ENCODE measurements around the gene DNLZ.
A peak's percentile ranks its signal among the peaks of the same experiment; 100 is the strongest.
"Not testable (repeated sequence)": the region's sequence is repeated elsewhere in the genome, so short reads cannot be mapped to it uniquely, and the experiment has no call there.

The DNLZ gene

DNA sequence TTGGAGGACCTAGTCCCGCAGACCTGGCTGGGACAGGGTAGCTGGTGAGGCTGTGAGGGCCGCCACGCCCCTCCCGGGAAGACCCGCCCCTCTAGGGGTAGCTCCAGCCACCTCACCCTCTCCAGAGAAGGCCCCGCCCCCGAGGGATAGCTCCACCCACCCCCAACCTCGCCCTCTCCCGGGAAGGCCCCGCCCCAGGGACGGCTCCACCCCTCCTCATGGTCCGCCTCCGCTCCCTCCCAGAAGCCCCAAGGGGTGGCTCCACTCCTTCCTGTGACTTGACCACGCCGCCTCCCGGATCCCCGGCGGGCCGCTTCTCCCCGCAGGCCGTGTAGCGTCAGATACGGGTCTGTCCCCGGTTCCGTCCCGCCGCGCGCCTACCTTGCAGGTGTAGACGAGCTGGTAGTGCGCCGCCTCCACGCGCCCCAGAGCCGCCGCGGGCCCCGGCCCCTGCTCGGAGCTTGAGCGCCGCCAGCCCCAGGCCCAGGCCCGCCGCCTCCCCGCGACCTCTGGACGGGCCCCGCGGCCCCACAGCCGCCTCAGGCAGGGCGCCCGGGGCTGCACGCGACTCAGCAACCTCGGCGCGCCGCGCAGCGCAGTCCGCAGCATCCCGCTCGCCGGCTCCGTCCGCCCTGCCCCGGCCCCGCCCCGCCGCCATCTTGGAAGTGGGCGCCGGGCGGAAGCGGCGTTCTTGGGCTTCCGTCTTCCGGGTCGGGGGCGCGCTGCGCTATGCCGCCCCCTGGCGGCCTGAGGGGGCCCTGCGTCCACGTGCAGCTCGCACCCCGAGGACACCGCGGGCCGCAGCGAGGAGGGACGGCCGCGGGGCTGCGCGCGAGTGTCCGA lies at the start of gene DNLZ:
TSS of gene DNLZ (minus strand) at position 639 of the 843 bp plus-strand sequence. CDS start at position 609, 30 bp downstream.
- DNase-seq = peak; percentile 94 to 98
- TF ChIP-seq POLR2A (IDR thresholded peaks at IDR 0.05; ENCODE audit: low read length) (peak; percentile 76), GATA1 (IDR thresholded peaks at IDR 0.05; ENCODE audit: low read depth, low read length) (no peak)

DNA sequence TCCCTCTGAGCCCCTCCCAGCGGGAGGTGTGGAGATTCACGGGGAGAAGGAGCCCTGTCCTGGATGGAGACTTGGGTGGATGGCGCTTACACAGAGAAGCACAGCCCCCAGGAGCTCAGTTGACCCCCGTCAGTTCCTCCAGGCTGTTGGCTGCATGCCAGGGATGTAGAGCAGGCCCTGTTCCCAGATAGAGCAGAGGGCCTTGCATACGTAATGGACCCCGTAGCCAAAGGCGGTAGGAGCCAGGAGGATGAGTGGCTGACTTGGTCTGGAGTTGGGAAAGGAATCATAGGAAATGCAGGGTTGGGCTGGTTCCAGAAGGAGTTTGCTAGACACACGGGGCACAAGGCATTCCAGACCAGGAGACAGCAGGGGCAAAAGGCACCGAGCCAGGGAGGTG lies 49.4 kb upstream of the DNLZ start:
- no peak for TF ChIP-seq POLR2A (IDR thresholded peaks at IDR 0.05; ENCODE audit: low read length)
- no peak for TF ChIP-seq GATA1 (IDR thresholded peaks at IDR 0.05; ENCODE audit: low read depth, low read length)
- no peak for DNase-seq

DNA sequence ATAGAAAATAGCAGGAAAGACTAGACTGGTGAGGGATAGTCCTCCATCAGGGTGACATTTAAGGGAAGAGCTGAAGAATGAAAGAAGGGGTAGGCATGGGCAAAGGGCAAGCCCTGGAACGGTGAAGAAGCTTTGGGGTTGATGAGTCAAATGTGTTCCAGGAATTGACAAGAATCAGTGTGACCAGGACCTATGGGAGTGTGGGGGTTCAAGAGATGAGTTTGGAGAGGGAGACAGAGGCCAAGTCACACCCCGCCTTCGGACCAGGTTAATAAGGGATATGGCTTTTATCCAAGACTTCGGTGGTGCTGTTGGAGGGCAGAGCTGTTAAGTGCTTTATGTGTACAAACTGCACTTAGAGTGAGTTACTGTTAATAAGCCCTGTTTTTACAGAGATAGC lies 47.8 kb upstream of the DNLZ start:
- TF ChIP-seq GATA1 (IDR thresholded peaks at IDR 0.05; ENCODE audit: low read depth, low read length) = no peak
- TF ChIP-seq POLR2A (IDR thresholded peaks at IDR 0.05; ENCODE audit: low read length) = no peak
- DNase-seq = peak; percentile 36 to 58

DNA sequence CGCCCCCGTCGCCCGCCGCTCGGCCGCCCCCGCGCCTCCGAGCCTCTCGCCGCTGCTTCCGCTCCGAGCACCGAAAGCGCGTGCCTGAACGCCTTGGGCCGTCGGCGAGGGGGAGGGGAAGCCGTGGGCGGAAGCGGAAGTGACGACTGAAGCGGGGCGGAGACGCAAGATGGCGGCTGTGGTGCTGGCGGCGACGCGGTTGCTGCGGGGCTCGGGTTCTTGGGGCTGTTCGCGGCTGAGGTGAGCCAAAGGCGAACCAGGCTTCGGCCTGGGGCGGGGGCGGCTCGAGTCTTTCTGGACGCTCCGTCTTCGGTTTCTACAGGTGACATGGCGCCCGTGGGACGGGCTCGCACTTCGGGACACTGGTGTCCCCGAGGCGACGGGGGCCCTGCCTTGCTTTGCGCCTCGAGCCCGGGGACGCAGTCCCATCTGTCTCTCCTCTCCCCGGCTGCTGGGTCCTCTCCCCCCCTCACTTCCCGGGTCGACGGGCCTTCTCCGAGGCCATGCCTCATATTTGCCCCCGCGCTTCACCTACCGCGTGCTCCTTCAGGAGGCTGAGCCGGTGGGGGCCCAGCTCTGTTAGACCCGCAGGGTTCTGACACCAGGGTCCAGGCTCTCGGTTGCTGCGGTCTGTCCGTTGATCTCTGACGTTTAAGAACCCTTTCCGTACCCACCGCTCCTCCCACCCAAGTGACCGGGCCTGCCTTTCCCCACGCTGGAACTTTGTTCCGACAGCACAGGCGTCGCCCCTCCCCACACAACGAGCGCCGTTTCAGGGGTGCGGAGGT lies 47.1 kb upstream of the DNLZ start, which contains the start of the genes ENTR1 and PMPCA:
TSS of gene ENTR1 (minus strand) at position 115 of the 788 bp plus-strand sequence. CDS start 217 bp downstream, outside the sequence.
TSS of gene PMPCA (plus strand) at position 159 of the 788 bp plus-strand sequence. CDS start at position 170, 11 bp downstream.
- peak; percentile 93 to 96 for DNase-seq
- no peak for TF ChIP-seq GATA1 (IDR thresholded peaks at IDR 0.05; ENCODE audit: low read depth, low read length)
- peak; percentile 86 for TF ChIP-seq POLR2A (IDR thresholded peaks at IDR 0.05; ENCODE audit: low read length)

DNA sequence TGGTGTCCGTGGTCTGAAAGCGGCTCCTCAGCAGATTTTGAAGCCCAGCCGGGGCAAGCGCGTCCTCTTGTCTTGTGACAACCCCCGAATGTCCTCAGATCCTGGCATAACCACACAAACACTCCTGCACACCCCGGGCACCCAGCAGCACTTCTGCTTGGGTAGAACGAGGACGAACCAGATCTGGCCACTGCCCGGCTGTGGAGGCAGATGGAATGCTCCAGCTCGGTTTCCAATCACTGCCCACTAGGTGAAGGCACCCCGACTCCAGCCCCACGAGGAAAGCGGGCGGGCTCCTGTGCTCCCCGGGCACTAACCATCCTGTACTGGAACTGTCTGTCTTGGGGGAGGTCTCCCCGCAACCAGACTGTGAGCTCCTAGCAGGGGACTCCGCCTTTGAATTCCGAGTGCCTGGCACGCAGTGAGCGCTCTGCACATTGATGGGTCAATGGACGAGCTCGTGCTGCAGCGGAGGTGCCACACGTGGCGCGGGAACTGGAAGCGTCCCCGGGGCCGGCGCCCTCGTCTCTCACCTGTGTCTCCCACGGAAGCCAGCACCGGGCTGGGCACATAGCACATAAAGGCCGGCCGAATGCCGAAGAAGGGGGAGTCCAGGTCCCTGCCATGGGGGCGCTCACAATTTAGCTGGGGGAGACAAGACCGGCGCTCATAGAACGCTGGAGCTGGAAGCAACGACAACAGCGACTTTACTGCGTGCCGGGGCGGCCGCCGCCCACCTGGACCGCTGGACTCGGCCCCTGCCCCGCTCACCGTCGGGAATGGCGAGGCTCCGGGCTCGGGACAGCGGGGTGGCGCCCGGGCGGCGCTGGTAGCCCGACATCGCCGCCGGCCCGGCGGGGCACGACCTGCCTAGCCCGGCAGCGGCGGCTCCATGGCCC lies 46.3 kb upstream of the DNLZ start:
- TF ChIP-seq GATA1 (IDR thresholded peaks at IDR 0.05; ENCODE audit: low read depth, low read length) (no peak), POLR2A (IDR thresholded peaks at IDR 0.05; ENCODE audit: low read length) (no peak)
- DNase-seq = peak; percentile 54 to 62

DNA sequence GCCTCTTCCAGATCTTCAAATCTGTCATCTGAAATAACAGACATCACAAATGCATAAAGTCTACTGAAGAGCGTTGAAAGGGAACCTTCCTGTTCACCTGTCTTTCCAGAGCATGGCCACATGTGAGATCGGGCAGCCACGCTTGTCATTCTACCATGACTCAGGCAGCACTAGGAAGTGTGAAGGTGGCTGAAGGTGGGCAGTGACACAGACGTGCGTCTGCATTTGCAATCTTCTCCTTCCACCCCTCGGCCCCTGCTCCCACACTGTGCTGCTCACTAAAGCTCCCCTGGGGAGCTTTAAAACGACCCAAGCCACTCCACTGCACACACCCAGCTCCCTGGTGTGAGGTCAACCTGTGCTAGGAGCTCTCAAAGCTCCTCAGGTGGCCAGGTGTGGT lies 44.4 kb upstream of the DNLZ start:
- DNase-seq = no peak

DNA sequence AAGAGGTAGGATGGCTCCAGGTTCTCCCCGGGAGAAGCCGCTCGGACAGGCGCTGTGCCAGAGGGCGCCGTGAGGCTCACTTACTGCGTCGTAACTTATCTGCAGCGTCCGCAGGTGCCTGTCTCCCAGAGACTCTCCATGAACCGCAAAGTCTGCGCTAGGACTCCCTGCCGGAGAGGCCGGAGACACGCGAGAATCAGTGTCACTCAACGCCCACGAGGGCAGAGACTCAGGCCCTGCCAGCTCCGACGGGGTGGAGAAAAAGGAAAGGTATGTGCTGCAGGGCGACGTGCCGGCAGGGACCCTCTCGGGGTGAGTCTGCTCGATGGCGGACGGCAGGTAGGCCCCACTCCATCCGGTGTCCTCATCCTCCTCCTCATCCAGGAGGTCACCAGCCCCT lies 43.5 kb upstream of the DNLZ start:
- not testable (repeated sequence) for DNase-seq

More for the DNA sequence above, 44.4 kb upstream of the DNLZ start:
- TF ChIP-seq POLR2A (IDR thresholded peaks at IDR 0.05; ENCODE audit: low read length) = no peak

DNA sequence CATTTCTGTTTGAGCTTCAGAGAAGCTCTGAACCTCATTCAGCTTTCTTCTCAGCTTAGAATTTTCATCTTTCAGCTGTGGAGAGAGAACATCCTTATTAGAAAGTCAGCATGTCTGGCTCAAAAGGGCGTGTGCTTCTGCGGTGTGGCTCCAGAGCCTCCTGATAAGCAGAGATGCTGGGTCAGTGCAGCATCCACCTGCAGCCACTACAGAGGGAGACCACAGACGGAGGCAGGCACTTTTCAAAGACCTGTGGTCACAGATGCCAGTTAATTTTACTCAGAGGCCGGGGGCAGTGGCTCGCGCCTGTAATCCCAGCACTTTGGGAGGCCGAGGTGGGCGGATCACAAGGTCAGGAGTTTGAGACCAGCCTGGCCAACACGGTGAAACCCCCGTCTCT lies 42.4 kb upstream of the DNLZ start:
- DNase-seq = not testable (repeated sequence)

DNA sequence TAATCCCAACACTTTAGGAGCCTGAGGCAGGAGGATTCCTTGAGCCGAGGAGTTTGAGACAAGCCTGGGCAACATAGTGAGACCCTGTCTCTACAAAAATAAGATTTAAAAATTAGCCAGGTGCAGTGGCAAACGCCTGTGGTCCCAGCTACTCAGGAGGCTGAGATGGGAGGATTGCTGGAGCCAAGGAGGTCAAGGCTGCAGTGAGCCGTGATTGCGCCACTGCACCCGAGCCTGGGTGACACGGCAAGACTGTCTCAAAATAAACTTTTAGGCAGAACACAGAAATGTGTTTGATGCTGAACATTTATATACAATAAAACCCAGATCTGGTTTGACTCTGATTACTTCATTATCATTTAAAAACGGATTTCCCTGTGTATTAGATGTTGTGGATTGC lies 41.9 kb upstream of the DNLZ start:
- DNase-seq = no peak
- TF ChIP-seq POLR2A (IDR thresholded peaks at IDR 0.05; ENCODE audit: low read length) (no peak), GATA1 (IDR thresholded peaks at IDR 0.05; ENCODE audit: low read depth, low read length) (no peak)

DNA sequence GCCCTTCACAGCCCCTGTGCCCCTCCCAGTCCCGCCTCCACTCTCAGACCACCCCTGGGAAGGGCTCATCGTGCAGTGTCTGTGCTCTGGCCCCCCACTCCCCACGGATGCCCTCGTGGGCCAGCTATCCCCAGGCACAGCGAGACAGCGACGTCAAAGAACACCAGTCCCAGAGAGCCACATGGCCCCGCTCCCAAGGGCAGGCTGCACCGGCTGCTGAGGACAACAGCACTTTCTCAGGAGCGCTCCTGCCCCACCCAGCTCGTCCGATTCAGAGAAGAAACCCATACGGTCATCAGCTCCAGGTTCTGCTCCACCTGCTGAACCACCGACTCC lies 41.2 kb upstream of the DNLZ start:
- TF ChIP-seq POLR2A (IDR thresholded peaks at IDR 0.05; ENCODE audit: low read length) = no peak
- TF ChIP-seq GATA1 (IDR thresholded peaks at IDR 0.05; ENCODE audit: low read depth, low read length) = no peak

DNA sequence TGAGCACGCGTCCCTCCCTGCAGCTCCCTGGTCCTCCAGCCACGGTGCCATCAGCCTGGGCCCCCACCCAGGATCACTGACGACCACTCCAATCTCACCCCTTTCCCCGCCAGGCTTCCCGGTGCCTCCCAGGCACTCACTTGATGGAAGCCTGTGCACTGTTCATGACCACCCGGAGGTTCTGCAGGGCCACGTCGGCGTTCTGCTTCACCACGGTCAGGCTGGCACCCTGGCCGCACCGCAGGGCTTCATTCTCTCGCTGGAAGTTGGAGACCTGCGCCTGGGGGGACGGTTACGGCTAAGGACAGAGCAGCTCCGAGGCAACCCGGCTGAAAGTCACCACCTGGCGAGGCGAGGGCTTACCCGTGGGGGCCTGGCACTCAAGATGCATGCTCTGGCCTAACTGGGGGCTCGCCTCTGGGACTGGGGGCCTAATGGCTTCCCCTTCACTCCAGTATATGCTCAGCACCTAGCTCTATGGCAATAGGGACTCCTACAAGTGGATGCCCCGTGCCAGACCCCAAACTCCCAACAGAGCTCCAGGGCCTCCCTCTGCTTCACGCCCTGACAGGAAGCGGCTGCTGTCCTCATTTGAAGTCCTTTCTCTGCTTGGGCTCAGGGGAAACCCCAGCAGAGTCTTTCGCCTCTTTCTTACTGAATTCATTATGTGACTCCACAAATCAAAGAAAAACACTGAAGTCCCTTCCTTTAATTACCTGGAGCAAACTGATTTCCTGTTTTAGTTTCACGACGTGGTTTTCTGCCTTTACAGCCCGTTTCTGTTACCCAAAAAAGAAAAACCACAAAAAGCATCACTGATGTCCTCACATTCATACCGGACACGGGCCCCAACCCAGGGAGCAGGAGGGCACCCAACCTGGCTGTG lies 40.6 kb upstream of the DNLZ start:
- no peak for DNase-seq
- no peak for TF ChIP-seq POLR2A (IDR thresholded peaks at IDR 0.05; ENCODE audit: low read length)
- no peak for TF ChIP-seq GATA1 (IDR thresholded peaks at IDR 0.05; ENCODE audit: low read depth, low read length)

More for the DNA sequence above, 41.2 kb upstream of the DNLZ start:
- no peak for DNase-seq

DNA sequence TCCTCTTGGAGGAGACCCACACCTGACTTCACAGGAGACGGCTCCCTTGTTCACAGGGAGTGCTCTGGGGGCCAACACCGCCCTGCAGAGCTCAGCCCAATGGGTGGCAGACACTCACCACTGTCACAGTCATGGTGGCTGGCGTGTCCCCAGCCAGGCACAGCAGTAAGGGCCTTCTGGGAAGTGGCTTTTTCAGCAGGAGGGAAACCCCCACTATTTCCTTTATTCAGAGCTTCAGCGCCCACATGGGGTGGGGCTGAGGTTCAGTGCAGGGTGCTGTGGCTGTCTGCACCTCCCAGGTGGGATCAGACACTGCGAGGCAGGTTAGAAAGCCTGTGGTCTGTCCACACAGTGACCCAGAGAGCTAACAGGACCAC lies 40.0 kb upstream of the DNLZ start:
- TF ChIP-seq GATA1 (IDR thresholded peaks at IDR 0.05; ENCODE audit: low read depth, low read length) = no peak
- no peak for TF ChIP-seq POLR2A (IDR thresholded peaks at IDR 0.05; ENCODE audit: low read length)
- DNase-seq = peak in 1 of 2 experiments; percentile 15

DNA sequence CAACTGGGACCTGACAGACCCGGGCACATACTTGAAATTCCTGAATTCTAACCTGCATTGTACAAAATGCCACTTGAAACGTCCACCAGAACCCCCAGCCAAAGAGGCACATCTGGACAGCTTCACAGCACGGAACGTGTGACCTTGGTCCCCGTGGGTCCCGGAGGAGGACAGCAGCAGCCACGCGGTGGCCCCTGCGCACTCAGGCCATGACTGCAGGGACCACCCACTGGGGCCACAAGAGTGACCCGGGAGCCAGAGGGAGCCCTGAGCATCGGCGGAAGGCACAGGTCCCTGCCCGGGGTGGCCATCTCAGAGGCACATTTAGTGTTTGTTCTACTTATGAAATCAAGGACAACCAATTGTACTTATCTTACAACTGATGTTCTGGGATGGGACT lies 38.5 kb upstream of the DNLZ start:
- DNase-seq = no peak
- TF ChIP-seq GATA1 (IDR thresholded peaks at IDR 0.05; ENCODE audit: low read depth, low read length) (no peak), POLR2A (IDR thresholded peaks at IDR 0.05; ENCODE audit: low read length) (no peak)
